ENCODE results near the gene PDCD5. TPM values are rescaled to one million over a fixed set of nuclear protein-coding genes. Genes with fewer than 3 reads are reported as not detected.

PDCD5 gene
- total RNA-seq, 4 donors from 2014 or later: 75.2 to 118 (median 97.3) TPM

DNA sequence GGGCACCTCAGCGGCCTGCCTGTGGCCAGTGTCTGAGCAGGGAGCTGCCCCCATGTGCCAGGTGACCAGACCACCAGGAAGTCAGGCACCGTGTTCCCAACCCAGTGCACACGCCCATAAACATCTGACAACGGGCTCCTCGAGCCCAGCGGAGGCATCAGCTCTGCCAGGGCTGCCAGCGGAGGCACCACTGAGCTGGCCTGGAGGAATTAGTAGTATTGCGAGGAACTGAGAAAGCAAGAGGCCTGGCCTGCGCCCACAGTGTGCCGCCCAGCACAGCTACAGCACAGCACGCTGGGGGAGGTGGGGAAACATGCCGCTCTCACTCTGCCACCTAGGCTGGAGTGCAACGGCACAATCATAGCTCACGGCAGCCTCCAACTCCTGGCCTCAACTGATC lies 49.3 kb downstream of the PDCD5 start:
- no peak for TF ChIP-seq CTCF (IDR thresholded peaks at IDR 0.05)
- ATAC-seq (ENCODE audit: low FRiP score) (no peak), DNase-seq (ENCODE audit: low spot score) (no peak)

DNA sequence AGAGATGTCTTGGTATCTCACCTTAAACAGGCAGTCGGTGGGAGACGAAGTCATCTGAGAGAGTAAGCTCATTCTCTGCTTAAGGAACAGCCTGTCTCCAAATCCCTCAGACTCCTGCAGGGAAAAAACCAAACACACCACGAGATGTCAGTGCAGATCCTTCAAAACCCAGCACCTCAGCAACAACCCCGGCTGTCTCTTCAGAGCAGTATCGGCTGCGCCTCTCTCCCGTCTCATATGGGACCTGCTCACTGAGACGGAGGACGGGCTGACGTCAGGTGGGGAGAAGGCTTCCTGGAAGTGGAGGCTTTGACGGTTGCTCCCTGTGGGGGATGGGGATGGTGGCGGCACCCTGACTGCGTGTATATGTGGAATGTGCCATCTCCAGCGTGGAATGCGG lies 50.4 kb downstream of the PDCD5 start:
- DNase-seq (ENCODE audit: low spot score): no peak
- no peak for TF ChIP-seq CTCF (IDR thresholded peaks at IDR 0.05)
- no peak for ATAC-seq (ENCODE audit: low FRiP score)

Small RNA genes within 50 kb of the gene (small RNA-seq; reads per million reads assigned to genes)
- not detected for gene SNORA68B

Other genes starting within 250 kb of the PDCD5 start
- gene ZNF507, start 235.6 kb upstream of the PDCD5 start, total RNA-seq: 10 to 100 TPM; 12.2 to 29.6 (median 16.1) TPM
- 10 to 100 TPM; 20.8 to 43.8 (median 34.7) TPM for gene DPY19L3, start 175.4 kb upstream of the PDCD5 start, total RNA-seq
- 10 to 100 TPM; 22.7 to 38.5 (median 30.1) TPM for gene ANKRD27, start 94.0 kb downstream of the PDCD5 start, total RNA-seq
- under 1 TPM; 0.19 to 0.79 (median 0.28) TPM for gene RGS9BP, start 94.7 kb downstream of the PDCD5 start, total RNA-seq
- 10 to 100 TPM in 2 of 4 donors, 1 to 10 TPM in 2; 6.1 to 15.9 (median 9.7) TPM for gene NUDT19, start 110.6 kb downstream of the PDCD5 start, total RNA-seq
- gene TDRD12, start 138.6 kb downstream of the PDCD5 start, total RNA-seq: 1 to 10 TPM in 1 of 4 donors, under 1 TPM in 1, not detected in 2; 0.50 to 1.3 TPM

Measured in omental fat pad (tissue), 4 donors.